Posterior cingulate gyrus (tissue), 11 donors: ENCODE measurements around the gene ABCB8.
"Not testable (repeated sequence)": the region's sequence is repeated elsewhere in the genome, so short reads cannot be mapped to it uniquely, and the experiment has no call there.

Experiments
- DNase-seq, 10 donors: peaks; one replicate each; pipeline versions ENCODE4 v3.0.0 to v3.0.0-alpha.2; 2020 to 2021; ENCODE audit warnings: mixed read lengths in 3 of 10
- intact Hi-C: fragments of 100-400 bp; cut with DNase I; formaldehyde crosslinking; loops from one replicate; pipeline ENCODE4 v1.15.1; 2023

The ABCB8 gene

DNA sequence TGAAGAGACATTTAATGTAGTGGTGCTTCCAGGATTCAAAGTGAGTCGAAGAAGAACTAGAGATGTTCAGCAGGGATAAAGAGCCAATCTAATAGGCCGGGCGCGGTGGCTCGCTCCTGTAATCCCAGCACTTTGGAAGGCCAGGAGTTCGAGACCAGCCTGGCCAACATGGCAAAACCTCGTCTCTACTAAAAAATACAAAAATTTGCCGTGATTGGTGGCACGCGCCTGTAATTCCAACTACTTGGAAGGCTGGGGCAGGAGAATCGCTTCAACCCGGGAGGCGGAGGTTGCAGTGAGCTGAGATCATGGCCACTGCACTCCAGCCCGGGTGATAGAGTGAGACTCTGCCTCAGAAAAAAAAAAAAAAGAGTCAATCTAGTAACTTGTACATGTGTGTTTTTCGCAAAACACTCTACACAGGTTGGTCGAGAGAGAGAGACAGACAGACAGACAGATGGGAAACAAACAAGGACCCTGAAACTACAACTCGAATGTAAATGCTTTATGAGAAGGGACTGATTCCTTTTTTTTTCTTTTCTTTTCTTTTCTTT, 775 bp downstream of the ABCB8 start:
- intact Hi-C loops, result loop anchor here (1.0 to 2.0 kb wide), 2 partner anchors 29 to 58 kb away; partner anchors contain the start of gene AGAP3
- no peak for DNase-seq

DNA sequence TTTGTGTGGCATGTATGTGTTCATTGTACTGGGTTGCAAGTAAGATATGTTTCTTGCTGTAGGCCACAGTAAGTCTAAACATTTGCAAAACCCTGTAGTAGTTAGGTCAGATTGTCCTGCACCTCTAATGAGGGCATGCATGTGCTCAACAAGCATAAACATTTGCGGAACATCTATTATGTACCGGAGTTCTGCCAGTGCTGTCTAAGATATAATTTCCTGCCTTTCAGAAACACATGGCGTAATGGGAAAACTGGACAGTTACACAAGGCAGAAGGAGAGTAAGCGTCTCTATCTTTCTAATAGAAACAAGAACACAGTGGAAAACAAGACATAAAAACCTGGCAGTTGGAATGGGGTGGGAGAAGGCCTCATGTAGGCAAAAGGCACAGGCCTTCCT, 2.8 kb downstream of the ABCB8 start:
- intact Hi-C loops, result no loop called here
- DNase-seq, result no peak

DNA sequence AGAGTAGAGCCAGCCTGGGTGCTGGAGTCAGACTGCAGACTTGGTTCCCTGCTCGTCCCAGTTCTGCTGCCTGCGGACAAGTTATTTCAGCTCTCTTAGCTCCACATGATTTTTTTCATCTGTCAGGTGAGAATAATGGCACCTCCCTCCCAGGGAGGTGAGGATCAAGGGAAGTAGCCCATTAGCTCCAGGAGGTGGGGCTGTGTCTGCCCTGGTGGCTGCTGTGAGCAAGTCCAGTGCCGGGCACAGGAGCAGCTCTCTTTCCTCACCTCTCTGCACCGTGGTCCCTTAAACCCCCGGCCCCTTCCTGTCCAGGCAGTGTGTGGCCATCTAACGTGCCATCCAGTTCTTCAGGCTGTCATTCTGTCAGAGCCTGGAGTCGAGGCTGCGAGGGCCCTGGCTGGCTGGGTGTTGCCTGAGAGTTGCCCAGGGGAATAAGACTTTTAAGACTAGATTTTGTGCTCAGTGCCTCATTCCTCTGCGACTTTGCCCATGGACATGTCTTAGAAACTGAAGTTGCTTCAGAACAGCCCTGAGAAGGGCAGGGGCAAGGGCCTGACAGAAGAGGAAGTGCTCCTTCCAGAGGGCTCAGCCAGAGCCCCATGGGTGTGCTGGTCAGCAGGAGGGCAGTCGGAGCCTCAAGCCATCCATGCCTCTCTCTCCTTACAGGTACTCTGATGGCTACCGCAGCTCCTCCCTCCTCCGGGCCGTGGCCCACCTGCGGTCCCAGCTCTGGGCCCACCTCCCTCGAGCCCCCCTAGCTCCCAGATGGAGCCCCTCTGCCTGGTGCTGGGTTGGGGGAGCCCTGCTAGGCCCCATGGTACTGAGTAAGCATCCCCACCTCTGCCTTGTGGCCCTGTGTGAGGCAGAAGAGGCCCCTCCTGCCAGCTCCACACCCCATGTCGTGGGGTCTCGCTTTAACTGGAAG, 5.0 kb downstream of the ABCB8 start:
- DNase-seq, result no peak
- intact Hi-C loops, result no loop called here

DNA sequence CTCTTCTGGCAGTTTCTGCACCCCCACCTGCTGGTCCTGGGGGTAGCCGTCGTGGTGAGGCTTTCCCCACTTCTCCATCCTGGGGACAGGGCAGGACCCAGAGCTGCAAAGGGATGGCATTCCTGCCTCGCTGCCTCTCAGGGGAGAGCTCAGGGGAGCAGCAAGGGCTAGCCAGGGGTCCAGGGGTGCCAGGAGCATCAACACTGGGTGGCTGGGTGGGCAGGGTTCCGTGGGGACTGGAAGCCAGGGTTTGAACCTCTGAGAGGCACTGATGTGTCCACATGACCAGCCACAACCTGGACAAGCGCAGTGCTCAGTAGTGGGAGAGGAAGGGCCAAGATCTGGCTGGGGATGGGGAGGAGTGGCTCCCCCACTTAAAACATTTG, 5.6 kb downstream of the ABCB8 start:
- intact Hi-C loops, result no loop called here
- DNase-seq, result no peak

DNA sequence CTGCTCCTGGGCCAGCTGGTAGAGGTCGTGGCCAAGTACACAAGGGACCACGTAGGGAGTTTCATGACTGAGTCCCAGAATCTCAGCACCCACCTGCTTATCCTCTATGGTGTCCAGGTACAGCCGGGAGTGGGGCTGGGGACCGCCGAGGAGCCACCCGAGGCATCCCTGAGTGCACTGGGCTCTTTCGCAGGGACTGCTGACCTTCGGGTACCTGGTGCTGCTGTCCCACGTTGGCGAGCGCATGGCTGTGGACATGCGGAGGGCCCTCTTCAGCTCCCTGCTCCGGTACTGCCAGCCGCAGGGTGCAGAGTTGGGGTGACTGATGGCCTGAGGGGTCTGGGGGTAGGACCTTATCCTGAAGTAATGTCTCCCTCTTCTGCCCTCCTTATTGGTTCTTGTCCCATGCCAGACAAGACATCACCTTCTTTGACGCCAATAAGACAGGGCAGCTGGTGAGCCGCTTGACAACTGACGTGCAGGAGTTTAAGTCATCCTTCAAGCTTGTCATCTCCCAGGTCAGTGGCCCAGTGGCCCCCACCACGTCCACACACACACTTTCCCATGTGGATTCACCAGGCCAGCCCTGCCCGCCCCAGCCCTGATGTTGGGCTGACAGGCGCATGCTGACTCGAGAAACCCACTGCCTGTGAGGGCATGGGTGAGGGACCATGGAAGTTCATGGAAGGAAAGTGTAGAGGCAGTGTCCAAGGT, 6.2 kb downstream of the ABCB8 start:
- peak in 1 of 10 donors; percentile 82 for DNase-seq
- intact Hi-C loops, result no loop called here

DNA sequence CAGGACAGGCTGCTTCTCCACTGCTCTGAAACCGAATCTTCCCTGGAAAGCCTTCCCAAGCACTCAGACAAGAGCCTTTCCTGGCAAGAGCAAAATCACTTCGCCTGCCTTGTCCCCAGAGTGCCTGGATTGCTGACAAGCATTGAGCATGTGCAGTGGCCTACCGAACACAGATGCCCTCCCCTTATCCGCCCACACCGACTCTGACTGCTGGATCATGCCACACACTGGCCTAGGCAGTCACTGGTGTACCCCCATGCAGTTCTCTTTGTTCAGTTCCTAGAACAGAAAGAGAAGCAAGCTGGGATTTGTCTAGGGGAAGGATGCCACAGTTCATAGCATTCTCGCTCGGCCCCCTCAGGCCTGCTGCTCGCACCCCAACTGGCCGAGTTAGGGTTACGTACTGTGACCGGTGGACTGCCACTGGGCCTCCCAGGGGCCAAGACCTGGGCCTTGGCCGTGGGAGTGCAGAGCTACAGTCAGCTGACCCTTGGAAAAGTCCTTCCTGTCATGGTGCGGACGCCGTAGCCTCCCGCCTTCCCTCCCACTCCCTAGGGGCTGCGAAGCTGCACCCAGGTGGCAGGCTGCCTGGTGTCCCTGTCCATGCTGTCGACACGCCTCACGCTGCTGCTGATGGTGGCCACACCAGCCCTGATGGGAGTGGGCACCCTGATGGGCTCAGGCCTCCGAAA, 6.9 kb downstream of the ABCB8 start:
- DNase-seq, result peak in 4 of 10 donors; percentile 33 to 90 (median 69)
- intact Hi-C loops, result no loop called here

DNA sequence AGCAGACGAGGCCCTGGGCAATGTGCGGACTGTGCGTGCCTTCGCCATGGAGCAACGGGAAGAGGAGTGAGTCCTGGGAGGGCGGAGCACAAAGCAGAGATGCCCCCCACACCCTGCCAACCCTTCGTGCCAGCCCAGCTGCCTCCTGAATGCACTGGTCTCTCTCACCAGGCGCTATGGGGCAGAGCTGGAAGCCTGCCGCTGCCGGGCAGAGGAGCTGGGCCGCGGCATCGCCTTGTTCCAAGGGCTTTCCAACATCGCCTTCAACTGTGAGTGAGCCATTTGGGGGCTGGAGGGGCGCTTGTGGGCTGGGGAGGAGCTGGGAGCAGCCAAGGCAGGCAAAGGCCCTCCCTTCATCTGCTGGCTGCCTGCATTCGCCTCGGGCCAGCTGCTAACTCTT, 7.7 kb downstream of the ABCB8 start:
- intact Hi-C loops, result no loop called here

DNA sequence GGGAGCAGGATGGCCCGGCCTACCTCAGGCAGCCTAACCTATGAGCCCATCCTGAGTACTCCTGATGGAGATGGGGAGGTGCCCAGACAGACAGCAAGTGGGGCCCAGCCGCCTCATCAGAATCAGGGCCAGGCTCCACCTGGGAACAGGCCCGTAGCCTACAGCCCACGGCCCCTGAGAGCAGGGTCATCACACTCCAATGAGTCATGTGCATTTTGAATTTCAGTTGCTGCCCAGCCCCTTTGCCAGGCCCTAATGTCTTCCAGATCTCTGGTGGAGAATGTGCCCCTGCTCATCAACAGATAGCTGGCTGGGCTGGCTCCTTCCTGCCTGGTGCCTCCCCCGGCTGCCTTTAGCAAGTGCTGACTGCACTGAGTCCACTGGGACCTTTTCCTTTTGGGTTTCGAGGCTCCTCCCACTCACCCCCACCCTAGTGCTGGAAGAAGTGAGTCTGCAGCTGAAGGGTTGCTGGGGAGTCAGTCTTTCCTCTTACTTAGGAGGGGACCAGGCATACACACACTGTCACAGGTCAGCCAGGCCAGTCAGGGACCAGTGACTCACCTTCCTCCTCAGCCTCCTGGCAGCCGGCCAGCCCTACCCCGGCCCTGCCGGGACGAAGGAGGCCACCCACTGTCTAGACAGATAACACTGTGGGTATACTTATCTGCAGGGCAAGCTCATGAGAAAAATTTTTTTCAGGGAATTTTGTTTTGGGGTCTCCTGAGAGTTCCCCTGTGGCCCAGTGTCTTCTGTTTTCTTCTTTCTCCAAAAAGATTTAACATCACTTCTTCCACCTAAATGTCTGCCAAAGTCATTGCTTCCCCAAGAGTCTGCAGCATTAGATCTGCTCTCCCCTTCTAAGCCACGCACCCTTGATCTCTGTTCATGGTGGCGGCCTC, 10.9 kb downstream of the ABCB8 start:
- intact Hi-C loops, result no loop called here
- peak in 1 of 10 donors; percentile 81 for DNase-seq

More for the DNA sequence above, 7.7 kb downstream of the ABCB8 start:
- peak in 1 of 10 donors; percentile 70 for DNase-seq

DNA sequence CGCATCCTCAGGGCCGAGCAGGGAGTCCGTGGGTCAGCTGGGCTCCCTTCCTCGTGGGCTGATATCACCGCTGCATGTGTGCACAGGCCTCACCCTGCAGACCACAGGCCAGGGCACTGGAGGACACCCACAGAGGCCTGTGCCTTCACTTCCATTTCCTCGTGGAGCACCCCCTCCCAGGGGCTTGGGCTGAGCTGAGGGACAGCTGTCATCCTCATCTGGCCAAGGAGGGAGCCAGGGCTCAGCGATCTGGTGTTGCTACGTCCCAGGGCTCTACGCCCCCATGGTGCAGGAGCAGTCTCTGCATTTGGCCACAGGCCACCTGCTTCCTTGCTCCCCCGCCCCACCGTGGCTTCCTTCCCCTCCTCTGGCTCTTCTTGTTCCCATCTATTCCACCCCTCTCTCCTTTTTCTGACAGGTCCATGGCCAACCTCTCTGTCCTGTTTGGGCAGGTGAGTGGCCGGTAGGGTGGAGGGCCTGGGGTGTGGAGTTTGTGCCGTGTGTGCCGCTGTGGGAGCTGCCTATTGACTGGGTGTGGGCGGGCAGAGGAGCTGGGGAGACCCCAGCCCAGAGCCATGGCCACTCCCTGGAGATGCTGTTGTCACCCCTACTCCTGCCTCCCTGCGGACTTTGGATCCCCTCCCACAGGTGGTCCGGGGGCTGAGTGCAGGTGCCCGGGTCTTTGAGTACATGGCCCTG, 11.7 kb downstream of the ABCB8 start:
- intact Hi-C loops, result no loop called here

DNA sequence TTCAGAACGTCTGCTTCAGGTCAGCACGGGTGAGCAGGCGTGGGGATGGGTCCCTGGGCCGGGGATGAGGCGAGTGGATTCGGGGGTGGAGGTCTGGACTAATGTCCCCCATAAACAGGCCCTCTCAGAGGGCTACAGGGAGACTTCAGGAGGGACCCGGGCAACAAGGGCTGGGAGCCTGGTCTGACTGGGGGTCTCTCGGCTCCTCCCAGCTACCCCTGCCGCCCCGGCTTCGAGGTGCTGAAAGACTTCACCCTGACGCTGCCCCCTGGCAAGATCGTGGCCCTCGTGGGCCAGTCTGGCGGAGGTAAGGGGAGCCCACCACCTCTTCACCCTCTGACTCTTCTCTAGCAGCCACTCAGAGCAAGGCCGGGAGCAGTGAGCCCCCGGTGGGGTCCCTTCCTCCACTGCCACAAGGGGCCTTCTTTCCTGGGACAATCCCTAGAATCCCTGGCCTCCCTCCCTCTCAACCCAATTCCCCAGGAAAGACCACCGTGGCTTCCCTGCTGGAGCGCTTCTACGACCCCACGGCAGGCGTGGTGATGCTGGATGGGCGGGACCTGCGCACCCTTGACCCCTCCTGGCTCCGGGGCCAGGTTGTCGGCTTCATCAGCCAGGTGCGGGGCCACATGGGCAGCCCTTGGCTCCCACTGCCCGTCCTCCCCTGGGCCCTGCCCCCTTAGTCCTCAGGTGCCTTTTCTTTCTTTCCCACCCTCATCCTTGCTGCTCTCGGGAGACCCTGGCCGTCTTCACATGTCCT, 12.5 kb downstream of the ABCB8 start:
- no peak for DNase-seq
- intact Hi-C loops, result no loop called here

More for the DNA sequence above, 11.7 kb downstream of the ABCB8 start:
- DNase-seq, result no peak

DNA sequence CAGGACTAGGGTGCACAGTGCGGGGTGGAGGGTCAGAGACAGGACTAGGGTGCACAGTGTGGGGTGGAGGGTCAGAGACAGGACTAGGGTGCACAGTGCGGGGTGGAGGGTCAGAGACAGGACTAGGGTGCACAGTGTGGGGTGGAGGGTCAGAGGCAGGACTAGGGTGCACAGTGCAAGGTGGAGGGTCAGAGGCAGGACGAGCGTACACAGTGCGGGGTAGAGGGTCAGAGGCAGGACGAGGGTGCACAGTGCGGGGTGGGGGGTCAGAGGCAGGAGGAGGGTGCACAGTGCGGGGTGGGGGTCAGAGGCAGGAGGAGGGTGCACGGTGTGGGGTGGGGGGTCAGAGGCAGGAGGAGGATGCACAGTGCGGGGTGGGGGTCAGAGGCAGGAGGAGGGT, 15.2 kb downstream of the ABCB8 start:
- DNase-seq, intact Hi-C loops: not testable (repeated sequence)

DNA sequence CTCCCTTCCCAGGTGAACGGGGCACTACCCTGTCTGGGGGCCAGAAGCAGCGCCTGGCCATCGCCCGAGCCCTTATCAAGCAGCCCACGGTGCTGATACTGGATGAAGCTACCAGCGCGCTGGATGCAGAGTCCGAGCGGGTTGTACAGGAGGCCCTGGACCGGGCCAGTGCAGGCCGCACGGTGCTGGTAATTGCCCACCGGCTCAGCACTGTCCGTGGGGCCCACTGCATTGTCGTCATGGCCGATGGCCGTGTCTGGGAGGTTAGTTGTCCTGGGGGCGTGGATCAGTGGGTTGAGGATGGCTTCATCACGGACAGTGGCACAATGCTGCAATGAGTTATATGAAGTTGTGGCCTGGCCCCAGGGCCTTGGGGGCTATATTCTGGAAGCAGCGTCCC, 15.7 kb downstream of the ABCB8 start:
- DNase-seq, result peak in 1 of 10 donors; percentile 59
- intact Hi-C loops, result no loop called here

DNA sequence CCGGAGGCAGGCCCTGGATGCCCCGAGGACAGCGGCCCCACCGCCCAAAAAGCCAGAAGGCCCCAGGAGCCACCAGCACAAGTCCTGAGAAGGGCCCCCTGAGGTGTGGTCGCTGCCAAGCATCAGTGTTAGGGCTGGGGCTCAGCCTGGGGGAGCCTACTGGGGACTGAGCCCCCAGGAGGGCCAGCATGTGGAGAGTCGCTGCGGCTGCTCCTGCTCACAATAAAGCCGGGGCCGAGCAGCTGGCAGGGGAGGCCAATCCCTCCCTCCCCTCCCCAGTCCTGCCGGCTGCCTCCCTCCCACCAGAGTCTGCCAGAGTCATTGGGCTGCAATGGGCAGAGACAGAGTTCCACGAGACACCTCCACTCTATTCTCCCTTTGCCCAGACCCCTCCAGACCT, 17.0 kb downstream of the ABCB8 start:
- no peak for DNase-seq
- intact Hi-C loops, result no loop called here

DNA sequence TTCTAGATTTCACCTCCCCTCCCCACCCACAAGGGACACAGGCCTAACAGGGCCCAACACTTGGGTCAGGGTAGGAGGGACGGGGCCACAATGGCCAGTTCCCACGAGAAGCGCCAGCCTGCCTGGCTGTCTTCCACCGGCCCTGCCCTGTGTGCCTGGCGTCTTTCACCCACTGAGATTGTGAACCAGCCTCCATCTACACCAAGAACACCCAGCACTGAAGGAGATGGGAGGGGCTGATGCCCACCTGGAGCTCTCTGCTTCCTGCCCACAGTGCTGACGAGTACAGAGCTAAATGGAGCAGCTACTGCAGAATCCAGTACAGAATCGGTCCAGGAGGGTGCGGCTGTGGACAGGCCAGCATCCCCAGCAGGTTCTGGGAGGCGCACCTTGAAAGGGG, 17.7 kb downstream of the ABCB8 start:
- DNase-seq, result peak in 2 of 10 donors; percentile 68 to 69
- intact Hi-C loops, result no loop called here

DNA sequence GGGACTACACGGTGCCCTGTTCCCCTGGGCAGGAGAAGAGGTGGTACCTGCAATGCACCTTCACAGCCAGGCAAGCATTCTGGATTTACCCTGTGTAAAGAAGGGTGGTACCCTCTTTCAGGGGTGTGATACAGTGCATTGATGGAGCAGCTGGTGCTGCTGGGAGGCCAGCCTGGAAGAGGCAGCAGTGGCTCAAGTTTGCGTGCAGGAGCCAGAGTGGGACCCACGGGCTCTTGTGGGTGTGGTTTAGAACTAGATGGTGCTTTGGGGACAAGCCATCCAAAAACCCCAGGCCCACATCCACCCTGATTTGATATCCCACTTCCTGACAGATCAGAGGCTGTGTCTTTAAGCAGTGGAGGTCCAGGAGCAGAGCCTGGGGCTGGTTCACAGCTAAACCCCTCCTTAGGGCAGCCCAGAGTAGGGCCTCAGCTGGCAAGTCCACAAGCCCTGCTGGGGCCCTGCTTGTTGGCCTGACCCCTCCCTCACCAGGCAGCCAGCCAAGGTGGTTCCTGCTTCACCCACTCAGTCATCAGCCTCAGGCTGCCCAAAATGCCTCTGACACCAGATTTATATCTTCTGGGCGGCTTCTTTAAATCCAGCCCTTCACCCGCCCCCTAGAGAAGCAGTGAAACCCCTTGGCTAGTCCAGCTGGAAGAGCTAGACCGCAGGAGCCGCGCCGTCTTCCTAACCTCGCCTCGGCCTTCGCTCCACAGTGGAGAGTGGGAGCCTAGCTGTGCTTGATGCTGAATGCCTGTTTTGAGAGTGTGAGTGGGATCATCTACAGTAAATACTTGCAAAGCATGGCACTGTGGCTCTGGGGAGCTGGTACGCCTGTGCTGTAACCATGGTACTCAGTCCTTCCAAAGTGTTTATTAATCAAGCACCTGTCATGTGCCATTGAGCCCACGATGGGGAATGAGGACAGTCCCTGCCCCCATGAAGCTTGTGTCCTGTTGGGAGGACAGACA, 18.6 kb downstream of the ABCB8 start:
- DNase-seq, result peak in 3 of 10 donors; percentile 62 to 84 (median 75)

DNA sequence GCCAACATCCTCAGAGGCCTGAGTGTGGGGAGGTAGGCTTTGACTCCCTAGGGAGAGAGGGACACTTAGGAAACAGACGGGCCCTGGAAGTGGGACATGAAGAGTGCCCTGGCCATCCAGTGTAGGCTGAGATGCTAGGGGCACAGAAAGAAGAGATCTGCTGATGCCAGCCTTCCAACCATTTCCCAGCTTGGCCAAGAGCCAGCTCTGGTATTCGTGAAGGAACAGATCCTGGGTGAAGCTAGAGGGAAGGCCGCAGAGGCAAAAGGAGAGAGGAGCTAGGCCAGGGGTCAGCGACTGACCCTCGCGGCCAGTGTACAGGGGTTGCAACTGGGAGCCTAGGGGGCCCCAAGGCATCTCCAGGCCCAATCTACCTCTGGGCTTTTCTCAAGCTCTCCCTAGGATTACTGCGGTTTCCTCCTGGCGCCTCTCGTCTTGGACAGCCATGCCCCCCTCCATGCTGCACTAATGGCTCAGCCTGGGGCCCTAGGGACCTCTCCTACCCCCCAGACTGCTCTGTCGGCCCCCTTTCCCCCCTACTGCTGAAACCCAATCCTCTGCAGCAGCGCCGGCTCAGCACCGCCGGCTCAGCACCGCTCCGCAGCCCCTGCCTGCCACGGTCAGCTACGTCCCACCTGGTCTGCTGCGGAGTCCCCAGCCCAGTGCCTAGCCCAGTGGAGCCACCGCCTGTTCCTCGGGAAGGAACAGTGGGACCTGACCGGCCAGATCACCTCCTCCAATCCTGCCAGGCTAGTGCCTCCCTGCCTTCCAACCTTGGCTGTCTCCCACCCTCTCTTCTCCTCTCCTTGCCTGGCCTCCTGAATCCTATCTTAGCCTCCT, 19.9 kb downstream of the ABCB8 start, which contains the start of gene ASIC3:
ASIC3 (plus strand) TSS at position 556 of the 840 bp plus-strand sequence. CDS start 355 bp downstream, outside the sequence.
- peak in 1 of 10 donors; percentile 64 for DNase-seq
- intact Hi-C loops, result no loop called here

More for the DNA sequence above, 18.6 kb downstream of the ABCB8 start:
- intact Hi-C loops, result no loop called here
